HL-60 (cell line): ENCODE results near the gene KRTAP10-2.

ENCODE experiments used
- CTCF ChIP-seq: IDR thresholded peaks from one replicate; pipeline ENCODE4 v1.5.1; 2011; ENCODE audit warnings: low read length, control low read depth, inconsistent platforms; ENCODE audit not compliant: insufficient read depth
- GABPA ChIP-seq: IDR thresholded peaks from 2 replicates; pipeline ENCODE4 v1.6.1; 2012; ENCODE audit warnings: low read depth
- POLR2AphosphoS5 ChIP-seq: IDR thresholded peaks from 2 replicates; pipeline ENCODE4 v1.6.1; 2012; ENCODE audit warnings: low read depth
- REST ChIP-seq: IDR thresholded peaks from 2 replicates; pipeline ENCODE4 v1.6.1; 2012; ENCODE audit warnings: low read depth; ENCODE audit not compliant: insufficient replicate concordance
- SPI1 ChIP-seq: IDR thresholded peaks from 2 replicates; pipeline ENCODE4 v1.6.1; 2012; ENCODE audit warnings: low read depth, mild to moderate bottlenecking, borderline replicate concordance

- no peak for TF ChIP-seq CTCF
- no peak for TF ChIP-seq POLR2AphosphoS5
- TF ChIP-seq SPI1 = no peak
- no peak for TF ChIP-seq GABPA
- TF ChIP-seq REST = no peak
Measured at GRCh38 chr21:44572959-44573583, 21.8 kb upstream of the KRTAP10-2 start.
